HepG2 (cell line): ENCODE results near the gene TLE1. TPM values are rescaled to one million over a fixed set of nuclear protein-coding genes. Genes with fewer than 3 reads are reported as not detected.
A peak's percentile ranks its signal among the peaks of the same experiment; 100 is the strongest.

Source experiments
- ARNT ChIP-seq: fragments of 450-650 bp; IDR thresholded peaks from 2 replicates; pipeline ENCODE4 v1.6.1; 2017
- E2F1 ChIP-seq: sonication (generic); formaldehyde crosslinking; IDR thresholded peaks from 2 replicates; pipeline ENCODE4 v1.5.0; 2020; ENCODE audit warnings: missing genetic modification reagents
- ISX ChIP-seq: sonication (generic); formaldehyde crosslinking; conservative IDR thresholded peaks from 2 replicates; pipeline ENCODE4 v1.5.0; 2020; ENCODE audit warnings: missing genetic modification reagents
- KIAA2018 ChIP-seq: sonication (generic); formaldehyde crosslinking; IDR thresholded peaks from 2 replicates; pipeline ENCODE4 v1.5.0; 2020; ENCODE audit warnings: mild to moderate bottlenecking, missing genetic modification reagents, borderline replicate concordance
- KMT2B ChIP-seq: IDR thresholded peaks from 2 replicates; pipeline ENCODE4 v1.6.1; 2016; ENCODE audit warnings: missing genetic modification reagents, missing compliant biosample characterization
- MBNL3 ChIP-seq: fragments of 250-450 bp; sonication (Bioruptor Pico); conservative IDR thresholded peaks from 2 replicates; pipeline ENCODE4 v1.8.0; 2022; ENCODE audit warnings: mild to moderate bottlenecking, inconsistent platforms
- PCBP2 ChIP-seq: fragments of 200-400 bp; formaldehyde crosslinking; optimal IDR thresholded peaks from 2 replicates; pipeline ENCODE3; 2018; ENCODE audit warnings: low read length, low read depth; ENCODE audit not compliant: poor library complexity, severe bottlenecking
- PHF8 ChIP-seq: sonication (generic); formaldehyde crosslinking; IDR thresholded peaks from 2 replicates; pipeline ENCODE4 v1.5.0; 2020; ENCODE audit warnings: missing genetic modification reagents
- REPIN1 ChIP-seq: sonication (generic); formaldehyde crosslinking; IDR thresholded peaks from 2 replicates; pipeline ENCODE4 v1.8.0; 2022; ENCODE audit warnings: missing genetic modification reagents, low read depth, mild to moderate bottlenecking, borderline replicate concordance
- RFX3 ChIP-seq: IDR thresholded peaks from 2 replicates; pipeline ENCODE4 v1.6.1; 2016; ENCODE audit warnings: missing biosample characterization, missing genetic modification reagents
- TEAD3 ChIP-seq: optimal IDR thresholded peaks from 2 replicates; pipeline ENCODE3; 2016; ENCODE audit warnings: borderline replicate concordance
- ZBTB2 ChIP-seq: sonication (generic); formaldehyde crosslinking; IDR thresholded peaks from 2 replicates; pipeline ENCODE4 v1.8.0; 2022; ENCODE audit warnings: low read depth, missing genetic modification reagents
- ZNF10 ChIP-seq: sonication (generic); formaldehyde crosslinking; IDR thresholded peaks from 2 replicates; pipeline ENCODE4 v1.4.0; 2020; ENCODE audit warnings: mild to moderate bottlenecking, low read depth, missing genetic modification reagents, borderline replicate concordance
- ZNF281 ChIP-seq: sonication (generic); formaldehyde crosslinking; IDR thresholded peaks from 2 replicates; pipeline ENCODE4 v1.4.0; 2020; ENCODE audit warnings: missing genetic modification reagents, borderline replicate concordance
- ZNF7 ChIP-seq: IDR thresholded peaks from 2 replicates; pipeline ENCODE4 v1.6.1; 2016; ENCODE audit warnings: missing biosample characterization, missing genetic modification reagents
- ZZZ3 ChIP-seq: sonication (generic); formaldehyde crosslinking; IDR thresholded peaks from 2 replicates; pipeline ENCODE4 v1.4.0; 2020; ENCODE audit warnings: missing genetic modification reagents, mild to moderate bottlenecking, borderline replicate concordance
- polyA plus RNA-seq, 8 experiments: library from polyadenylated mRNA; depleted of rRNA in 3 of 8; stranded (reverse) in 7 of 8; unstranded in 1 of 8; fragments of >200 nt; fragmentation: Illumina TruSeq in 4 of 8; extraction: Trizol in 4 of 8; gene quantifications; 2 replicates each; pipeline versions ENCODE4 v1.2.1 to v1.2.3, GENCODE V29; 2011 to 2016; ENCODE audit warnings: low read depth in 4 of 8, missing spikeins in 1 of 8, mixed read lengths in 1 of 8; ENCODE audit not compliant: insufficient read depth in 1 of 8
- total RNA-seq, 5 experiments: library from RNA; depleted of rRNA; stranded (reverse); fragments of >200 nt; fragmentation: Illumina TruSeq; extraction: Trizol; gene quantifications; 2 replicates each; pipeline ENCODE4 v1.2.3, GENCODE V29; 2016; ENCODE audit warnings: low read depth in 1 of 5

The TLE1 gene
- total and polyA plus RNA-seq, 2 of the 13 experiments (the other 11 are each of a cell fraction or from before 2014, with no cell fraction given), result 35.9 to 109 TPM

- TF ChIP-seq PCBP2, result no peak
- TF ChIP-seq MBNL3 (CRISPR knock-in tag), result no peak
- no peak for TF ChIP-seq ZZZ3 (CRISPR knock-in tag)
- TF ChIP-seq PHF8 (CRISPR knock-in tag), result no peak
- 0 out of 2 replicates have a peak, but pooled peaks have one; percentile 15 for TF ChIP-seq KIAA2018 (CRISPR knock-in tag)
- TF ChIP-seq ZNF7, result no peak
- peak; percentile 84 for TF ChIP-seq TEAD3 (CRISPR knock-in tag)
- no peak for TF ChIP-seq ZBTB2 (CRISPR knock-in tag)
- TF ChIP-seq ZNF281 (CRISPR knock-in tag), result peak; percentile 66; the same call in 1 of the 2 replicates
- peak; percentile 33; the same call in 1 of the 2 replicates for TF ChIP-seq E2F1 (CRISPR knock-in tag)
- TF ChIP-seq ARNT, result no peak
- 0 out of 2 replicates have a peak, but pooled peaks have one; percentile 47 for TF ChIP-seq REPIN1 (CRISPR knock-in tag)
- no peak for TF ChIP-seq KMT2B
- no peak for TF ChIP-seq ISX
- TF ChIP-seq ZNF10, result no peak
- TF ChIP-seq RFX3, result no peak
Measured at GRCh38 chr9:81535542-81536241, 153.7 kb downstream of the TLE1 start (continued).
